NCI-H524 treated with DMSO at 0.1 percent for 48 hours (cell line): Measurements from ENCODE around the gene SIRPA.

Experiments used
- DNase-seq: peaks from one replicate; lab custom pipeline; 2025; lab: John Stamatoyannopoulos, UW

SIRPA gene

DNA sequence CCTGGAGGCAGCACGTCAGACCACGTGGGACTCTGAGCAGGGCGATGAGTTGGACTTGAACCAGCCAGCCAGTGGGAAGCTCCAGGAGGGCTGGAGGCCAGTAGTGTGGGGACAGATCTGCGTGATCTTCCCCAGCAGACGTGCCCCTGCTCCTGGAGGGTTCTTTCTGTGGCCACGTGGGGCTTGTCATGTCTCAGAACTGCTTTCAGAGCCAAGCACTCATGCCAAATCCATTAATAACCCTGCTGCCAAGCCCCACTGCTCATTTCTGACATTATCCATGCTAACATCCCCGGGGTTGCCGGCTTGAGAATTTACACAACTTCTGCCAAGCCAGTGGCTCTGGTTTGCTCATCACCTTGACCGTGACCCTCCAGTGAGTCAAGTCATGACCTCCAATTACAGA lies 38.3 kb downstream of the SIRPA start:
- DNase-seq: no peak

- no peak for DNase-seq
These were observed 38.9 kb downstream of the SIRPA start for GRCh38 chr20:1934156-1934555.

DNA sequence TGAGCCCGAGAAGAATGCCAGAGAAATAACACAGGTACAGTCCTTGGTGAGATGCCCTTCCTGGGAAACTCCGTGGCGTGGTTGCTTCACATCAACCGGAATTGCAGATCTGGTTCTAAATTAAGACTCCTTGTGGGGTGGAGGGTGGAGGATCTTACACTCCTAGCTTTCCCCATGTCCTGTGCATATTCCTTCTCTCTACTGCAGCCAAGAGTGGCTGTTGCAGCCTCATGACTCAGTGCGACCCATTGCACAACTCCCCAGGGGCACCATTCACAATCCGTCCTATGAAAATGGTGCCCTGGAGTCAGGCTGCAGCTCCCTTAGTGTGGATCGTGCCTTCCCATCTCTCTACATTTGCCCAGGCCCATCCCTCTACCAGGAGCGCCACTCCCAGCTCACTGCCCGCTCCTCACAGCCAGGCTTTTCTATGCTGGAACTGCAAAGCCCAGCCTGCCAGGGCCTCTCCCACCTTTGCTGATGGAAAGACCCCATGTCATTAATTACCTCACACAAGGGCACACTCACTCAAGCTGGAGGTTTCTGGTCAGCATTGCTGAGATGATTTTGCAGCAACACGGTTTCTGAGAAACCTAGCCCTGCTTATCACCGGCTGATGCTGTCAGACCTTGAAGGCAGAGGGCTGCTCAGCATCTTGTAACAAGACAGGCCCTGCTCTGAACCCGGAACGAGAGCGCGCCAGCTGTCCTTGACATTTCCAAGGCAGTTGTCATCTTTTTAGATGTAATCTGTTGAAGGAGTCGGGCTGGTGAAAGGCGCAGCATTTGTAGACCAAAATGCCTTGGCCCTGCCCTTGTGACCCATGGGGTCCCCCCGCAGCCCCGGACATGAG lies 39.7 kb downstream of the SIRPA start:
- no peak for DNase-seq

GRCh38 chr20:1935696-1936366 lies 40.6 kb downstream of the SIRPA start:
- DNase-seq: no peak

GRCh38 chr20:1937316-1937976 lies 42.2 kb downstream of the SIRPA start:
- no peak for DNase-seq

GRCh38 chr20:1938464-1939269 lies 43.5 kb downstream of the SIRPA start:
- no peak for DNase-seq

DNA sequence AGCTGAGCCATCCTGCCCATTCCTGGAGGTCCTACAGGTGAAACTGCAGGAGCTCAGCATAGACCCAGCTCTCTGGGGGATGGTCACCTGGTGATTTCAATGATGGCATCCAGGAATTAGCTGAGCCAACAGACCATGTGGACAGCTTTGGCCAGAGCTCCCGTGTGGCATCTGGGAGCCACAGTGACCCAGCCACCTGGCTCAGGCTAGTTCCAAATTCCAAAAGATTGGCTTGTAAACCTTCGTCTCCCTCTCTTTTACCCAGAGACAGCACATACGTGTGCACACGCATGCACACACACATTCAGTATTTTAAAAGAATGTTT lies 44.0 kb downstream of the SIRPA start:
- no peak for DNase-seq

- DNase-seq: no peak
These were observed 45.4 kb downstream of the SIRPA start for GRCh38 chr20:1940581-1940980.

DNA sequence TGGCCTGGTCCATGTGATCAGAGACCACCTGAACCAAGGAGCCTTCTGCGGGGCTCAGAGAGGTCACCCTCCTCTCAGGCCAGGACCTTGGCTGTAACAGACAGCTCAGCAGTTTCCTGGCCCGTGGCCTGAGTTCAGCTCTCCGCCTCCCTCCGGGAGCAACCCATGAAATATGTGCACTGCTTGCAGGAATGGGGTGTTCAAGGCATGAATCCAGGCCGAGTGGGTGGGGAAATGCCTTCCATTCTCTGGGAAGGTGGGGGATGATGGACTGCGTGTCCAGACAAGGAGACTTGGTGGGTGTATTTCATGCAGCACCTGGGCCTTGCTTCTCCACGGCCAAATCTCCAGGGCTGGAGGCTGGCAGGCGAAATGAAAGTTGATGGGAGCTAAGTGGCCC lies 46.0 kb downstream of the SIRPA start:
- no peak for DNase-seq

DNA sequence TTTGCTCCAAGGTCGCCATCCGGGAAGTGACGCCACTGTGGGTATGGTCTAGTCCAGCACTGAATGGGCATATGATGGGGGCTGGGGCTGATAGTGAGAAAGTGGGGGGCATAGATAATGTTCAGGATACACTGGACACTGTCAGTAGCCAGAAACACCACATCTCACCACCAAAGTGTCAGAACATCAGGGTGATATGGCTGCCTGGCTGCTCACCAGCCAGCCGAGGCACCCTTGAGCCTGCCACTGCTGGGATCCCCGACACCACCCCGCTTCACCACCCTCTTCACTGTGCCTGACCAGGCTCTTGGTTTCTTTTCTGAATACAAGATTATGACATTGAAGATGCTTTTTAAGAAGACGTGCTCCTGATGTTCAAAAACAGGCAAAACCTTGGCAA lies 46.9 kb downstream of the SIRPA start:
- DNase-seq: no peak

DNA sequence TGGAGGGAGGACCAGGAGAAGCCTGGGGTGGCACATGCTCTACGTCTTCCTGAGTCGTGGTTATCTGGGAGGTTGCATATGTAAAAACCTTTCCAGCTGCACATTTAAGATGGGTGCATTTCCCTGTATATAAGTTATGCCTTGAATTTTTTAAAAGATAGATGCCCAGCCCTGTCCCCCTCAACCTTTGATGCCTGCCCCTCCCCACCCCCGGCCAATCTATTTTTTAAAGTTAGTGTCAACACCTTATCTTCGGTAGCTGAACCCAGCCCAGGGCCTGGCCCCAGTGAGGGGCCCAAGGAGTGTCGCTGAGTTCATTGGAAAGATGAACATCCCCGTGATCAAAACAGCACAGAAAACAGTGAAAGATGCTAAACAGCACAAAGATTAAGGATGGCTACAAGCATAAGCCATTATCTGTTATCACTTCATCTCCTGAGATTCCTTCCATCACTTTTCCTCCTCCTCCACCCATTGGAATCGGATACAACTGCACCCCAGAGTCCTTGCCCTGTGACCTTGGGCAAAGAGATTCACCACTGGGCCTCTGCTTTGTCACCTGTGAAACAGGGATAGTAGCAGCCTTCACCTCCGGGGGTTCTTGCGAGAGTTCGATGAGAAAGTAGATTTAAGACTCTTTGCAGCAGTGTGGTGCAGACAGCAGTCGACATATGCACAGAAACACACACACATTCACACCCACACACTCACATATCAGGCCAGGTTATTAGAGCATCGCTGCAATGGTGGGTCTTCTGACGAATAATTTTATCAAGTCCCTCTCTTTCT lies 47.5 kb downstream of the SIRPA start:
- no peak for DNase-seq

GRCh38 chr20:1943275-1944002 lies 48.2 kb downstream of the SIRPA start:
- no peak for DNase-seq

DNA sequence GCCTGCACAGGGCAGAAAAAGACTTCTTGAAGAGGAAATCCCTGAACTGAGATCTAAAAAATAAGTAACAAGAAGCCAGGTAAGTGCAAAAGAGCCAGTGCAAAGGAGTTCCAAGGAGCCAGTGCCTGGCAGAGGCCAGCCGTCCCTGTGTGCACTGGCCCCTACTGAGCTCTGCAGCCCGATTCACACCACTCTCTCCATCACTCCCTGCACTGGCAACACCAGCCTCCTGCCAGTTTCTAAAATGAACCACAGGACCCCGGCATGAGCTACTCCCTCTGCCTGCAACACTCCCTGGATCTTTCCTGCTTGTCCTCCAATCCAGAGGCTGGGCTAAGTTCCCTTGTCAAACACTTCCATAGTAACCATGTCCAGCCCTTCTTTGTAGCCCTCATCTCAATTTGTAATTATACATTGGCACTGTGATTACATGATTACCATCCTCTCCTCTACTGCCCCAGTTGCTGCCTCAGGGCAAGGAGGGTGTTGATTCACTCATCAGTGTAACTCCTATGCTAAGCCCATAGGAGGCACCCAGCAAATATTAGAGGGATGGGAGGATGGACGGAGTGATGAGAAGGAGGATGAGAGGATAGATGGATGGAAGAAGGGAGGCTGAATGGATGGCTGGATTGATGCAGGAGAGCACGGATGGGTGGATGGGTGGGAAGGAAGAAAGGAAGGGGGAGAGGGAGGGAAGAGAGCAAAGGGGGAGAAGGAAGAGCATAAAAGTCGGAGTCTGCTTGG lies 49.3 kb downstream of the SIRPA start:
- DNase-seq: no peak

DNA sequence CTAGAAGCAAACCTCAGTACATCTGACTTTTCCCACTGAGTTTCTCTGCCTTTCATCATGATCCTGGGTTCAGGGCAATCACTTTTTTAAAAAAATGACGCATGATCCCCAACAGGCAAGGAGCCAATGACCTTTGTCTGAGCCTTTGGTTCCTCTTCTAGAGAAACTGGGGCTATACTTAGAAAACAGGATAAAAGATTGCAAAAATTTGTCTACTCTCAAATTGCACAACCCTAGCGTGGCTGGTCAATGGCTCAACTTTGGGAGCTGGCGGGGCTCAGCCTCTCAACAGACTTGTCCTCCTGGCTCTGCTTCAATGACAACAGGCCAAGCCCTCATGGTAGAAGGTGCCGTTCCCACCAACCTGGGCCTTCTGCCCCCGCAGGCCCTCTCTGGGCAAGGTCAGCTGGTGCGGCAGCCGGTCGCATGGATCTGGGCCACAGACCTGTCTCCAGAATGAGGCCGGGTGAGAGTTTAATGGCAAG lies 50.0 kb downstream of the SIRPA start:
- DNase-seq: no peak

DNA sequence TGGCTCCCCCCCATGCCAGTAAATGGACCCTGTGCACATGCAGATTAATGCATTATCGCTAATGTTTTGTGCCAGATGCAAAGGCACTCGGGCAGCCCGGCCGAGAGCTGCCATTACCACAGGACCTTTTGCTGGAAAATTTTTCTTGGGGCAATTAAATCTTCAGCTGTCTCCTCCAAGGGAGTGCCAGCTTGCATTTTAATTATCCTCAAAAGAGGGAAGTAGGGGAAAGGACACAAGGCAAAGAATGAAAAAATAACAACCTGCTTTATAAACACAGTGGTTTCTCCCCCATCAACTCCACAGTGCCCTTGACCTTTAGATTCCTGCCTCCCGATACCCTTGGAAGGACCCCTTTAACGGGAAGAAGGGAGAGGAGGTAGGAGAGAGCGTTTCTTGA lies 50.5 kb downstream of the SIRPA start:
- no peak for DNase-seq

- DNase-seq: no peak
These were observed 51.2 kb downstream of the SIRPA start for GRCh38 chr20:1946442-1946761.

- no peak for DNase-seq
These were observed 51.7 kb downstream of the SIRPA start for GRCh38 chr20:1946762-1947534.

- DNase-seq: no peak
These were observed 52.3 kb downstream of the SIRPA start for GRCh38 chr20:1947535-1947846.

GRCh38 chr20:1949347-1950100 lies 54.3 kb downstream of the SIRPA start:
- DNase-seq: no peak
